Transverse colon (tissue), 4 donors: Measurements from ENCODE around the gene FASN. TPM values are rescaled to one million over a fixed set of nuclear protein-coding genes. Genes with fewer than 3 reads are reported as not detected.
A peak's percentile ranks its signal among the peaks of the same experiment; 100 is the strongest.
"Not testable (repeated sequence)": the region's sequence is repeated elsewhere in the genome, so short reads cannot be mapped to it uniquely, and the experiment has no call there.

Experiments used
- DNase-seq: peaks from one replicate; pipeline ENCODE4 v3.0.0-alpha.2; 2019
- H3K27ac ChIP-seq, 4 donors: fragments of 200-600 bp; sonication (generic); 2 replicates each; pipeline ENCODE4 v1.5.1; 2016 to 2018; ENCODE audit warnings: inconsistent platforms in 4 of 4
- H3K27me3 ChIP-seq: fragments of 200-600 bp; sonication (generic); 2 replicates; pipeline ENCODE4 v1.5.1; 2017; ENCODE audit warnings: inconsistent platforms
- H3K36me3 ChIP-seq, 4 donors: fragments of 200-600 bp; sonication (generic); 2 replicates each; pipeline ENCODE4 v1.5.1; 2017 to 2019; ENCODE audit warnings: inconsistent platforms in 4 of 4
- H3K4me1 ChIP-seq, 4 donors: fragments of 200-600 bp; sonication (generic); 2 replicates each; pipeline ENCODE4 v1.5.1; 2017 to 2020; ENCODE audit warnings: inconsistent platforms in 4 of 4
- H3K4me3 ChIP-seq, 4 donors: fragments of 200-600 bp; sonication (generic); 1 replicate in 1 of 4; 2 replicates in 3 of 4; pipeline versions ENCODE4 v1.5.1 to v1.6.1; 2017 to 2019; ENCODE audit warnings: inconsistent platforms in 4 of 4
- H3K9me3 ChIP-seq, 2 donors: fragments of 200-600 bp; sonication (generic); 2 replicates each; pipeline ENCODE4 v1.5.1; 2017 to 2019; ENCODE audit warnings: inconsistent platforms in 2 of 2
- CTCF ChIP-seq, 5 experiments: fragments of 200-600 bp in 3 of 5; fragments of 450-650 bp in 2 of 5; sonication (generic) in 3 of 5; IDR thresholded peaks; 1 replicate in 2 of 5; 2 replicates in 3 of 5; pipeline ENCODE4 v1.5.1; 2016 to 2017; ENCODE audit warnings: antibody characterized with exemption in 5 of 5, inconsistent platforms in 3 of 5, mild to moderate bottlenecking in 2 of 5, moderate library complexity in 1 of 5
- EP300 ChIP-seq: sonication (generic); formaldehyde crosslinking; IDR thresholded peaks from one replicate; pipeline ENCODE4 v1.6.1; 2017; ENCODE audit warnings: antibody characterized with exemption, low read depth
- POLR2A ChIP-seq: fragments of 450-650 bp; IDR thresholded peaks from one replicate; pipeline ENCODE4 v1.6.1; 2016; ENCODE audit warnings: antibody characterized with exemption, mild to moderate bottlenecking, moderate library complexity
- POLR2AphosphoS5 ChIP-seq, 3 donors: sonication (generic); formaldehyde crosslinking; IDR thresholded peaks; one replicate each; pipeline ENCODE4 v1.6.1; 2016; ENCODE audit warnings: antibody characterized with exemption in 3 of 3
- WGBS, 2 donors: methylation state at CpG; one replicate each; pipeline ENCODE4 v1.1.5; 2018; ENCODE audit warnings: low coverage in 1 of 2; 5-methylcytosine and 5-hydroxymethylcytosine counted together
- in situ Hi-C, 4 donors: fragments of 200-750 bp; cut with MboI; loops; one replicate each; pipeline versions ENCODE4 v1.15.0 to v1.15.1; 2017; ENCODE audit warnings: low sequenced_read_pairs in 3 of 4, low pct_ligation_motif_present in 1 of 4, low pct_unique_long_range_greater_than_20kb in 1 of 4
- intact Hi-C: fragments of 100-400 bp; cut with DNase I; formaldehyde crosslinking; loops from one replicate; pipeline ENCODE4 v1.15.1; 2023; ENCODE audit warnings: low total_unique reads
- total RNA-seq, 4 donors: library from RNA; depleted of rRNA; stranded (reverse); fragments of >200 nt; gene quantifications; one replicate each; pipeline ENCODE4 v1.1.0, GENCODE V29; 2016

Gene FASN
- total RNA-seq, 4 donors from 2014 or later, result 25.1 to 185 (median 99.4) TPM

DNA sequence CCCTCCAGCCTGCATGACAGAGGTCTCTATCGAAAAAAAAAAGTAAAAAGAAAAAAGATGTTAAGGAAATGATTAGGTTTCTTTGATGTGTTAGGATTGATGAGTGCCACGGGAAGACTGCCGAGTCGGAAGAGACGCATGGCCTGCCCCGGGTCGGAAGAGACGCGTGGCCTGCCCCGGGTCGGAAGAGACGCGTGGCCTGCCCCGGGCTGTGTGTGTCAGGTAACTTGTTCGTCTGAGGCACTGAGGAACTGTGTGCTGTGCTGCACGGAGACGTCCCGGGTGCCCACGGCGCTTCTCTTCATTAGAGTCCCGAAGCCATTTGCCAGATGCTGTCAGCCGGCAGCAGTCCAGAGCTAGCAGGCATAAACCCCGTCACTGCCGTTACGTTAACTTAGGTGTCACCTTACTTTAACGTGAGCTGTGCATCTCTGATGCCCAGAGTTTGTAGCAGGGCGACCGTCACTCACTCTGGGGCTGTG, 40.5 kb upstream of the FASN start:
- no peak overlapping the region for H3K4me3 ChIP-seq
- intact Hi-C loops, result no loop called here
- TF ChIP-seq POLR2A, result no peak
- no peak for TF ChIP-seq EP300
- TF ChIP-seq POLR2AphosphoS5 (IDR thresholded peaks at IDR 0.05), result no peak
- no peak for TF ChIP-seq CTCF (IDR thresholded peaks at IDR 0.05)
- no peak overlapping the region for H3K27ac ChIP-seq
- DNase-seq, result no peak
- no peaks in the 10 kb centered on the region for H3K27me3 ChIP-seq
- H3K9me3 ChIP-seq, result no peaks in the 10 kb centered on the region
- no peaks in the 10 kb centered on the region for H3K36me3 ChIP-seq
- WGBS, 2 donors, result 93 to 100% methylated on average over 1 to 28 of the region's 28 CpGs
- in situ Hi-C loops, result no loop called here
- no peaks in the 10 kb centered on the region for H3K4me1 ChIP-seq

GRCh38 chr17:82134101-82134500, 36.1 kb upstream of the FASN start:
- in situ Hi-C loops, result no loop called here
- DNase-seq, result peak; percentile 29

DNA sequence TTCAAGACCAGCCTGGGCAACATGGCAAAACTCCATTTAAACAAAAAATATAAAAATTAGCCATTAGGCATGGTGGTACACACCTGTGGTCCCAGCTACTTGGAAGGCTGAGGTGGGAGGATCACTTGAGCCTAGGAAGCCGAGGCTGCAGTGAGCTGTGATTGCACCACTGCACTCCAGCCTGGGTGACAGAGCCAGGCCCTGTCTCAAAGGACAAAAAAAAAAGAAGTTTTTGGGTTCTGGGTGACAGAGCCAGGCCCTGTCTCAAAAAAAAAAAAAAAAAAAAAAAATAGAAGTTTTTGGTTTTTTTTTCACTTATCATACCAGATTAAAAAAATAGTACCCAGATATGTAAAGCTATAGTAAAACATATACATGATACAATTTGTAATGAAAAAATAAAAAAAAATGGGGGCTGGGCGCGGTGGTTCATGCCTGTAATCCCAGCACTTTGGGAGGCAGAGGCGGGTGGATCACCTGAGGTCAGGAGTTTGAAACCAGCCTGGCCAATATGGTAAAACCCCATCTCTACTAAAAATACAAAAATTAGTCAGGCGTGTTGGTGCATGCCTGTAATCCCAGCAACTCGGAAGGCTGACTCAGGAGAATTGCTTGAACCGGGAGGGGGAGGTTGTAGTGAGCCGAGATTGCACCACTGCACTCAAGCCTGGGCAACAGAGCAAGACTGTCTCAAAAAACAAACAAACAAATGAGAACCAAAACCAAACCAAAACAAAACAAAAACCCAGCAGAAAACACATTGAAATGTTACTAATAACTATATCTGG, 35.3 kb upstream of the FASN start:
- H3K27me3 ChIP-seq, intact Hi-C loops, H3K4me3 ChIP-seq, H3K36me3 ChIP-seq, in situ Hi-C loops, H3K4me1 ChIP-seq, H3K9me3 ChIP-seq, DNase-seq: not testable (repeated sequence)
- H3K27ac ChIP-seq, result peak overlapping the region in 1 of 4 donors; percentile 52
- 87 to 91% methylated on average over 7 to 8 of the region's 8 CpGs for WGBS, 2 donors

More at GRCh38 chr17:82134101-82134500, 36.1 kb upstream of the FASN start:
- intact Hi-C loops, result no loop called here
- Histone ChIP-seq H3K4me3 (no peak overlapping the region), H3K4me1 (no peaks in the 10 kb centered on the region), H3K9me3 (no peaks in the 10 kb centered on the region), H3K27me3 (no peaks in the 10 kb centered on the region), H3K27ac (peak overlapping the region in 2 of 4 donors; percentile 29 to 59), H3K36me3 (no peaks in the 10 kb centered on the region)
- 81% methylated on average over 11 of the region's 11 CpGs; no CpG with 5 or more reads in 1 of the 2 donors for WGBS, 2 donors
- TF ChIP-seq EP300 (no peak), POLR2AphosphoS5 (IDR thresholded peaks at IDR 0.05) (peak in 1 of 3 donors; percentile 15)

GRCh38 chr17:82129095-82129494, 31.1 kb upstream of the FASN start:
- in situ Hi-C loops, result no loop called here
- DNase-seq, result no peak
- no peak for TF ChIP-seq EP300
- TF ChIP-seq POLR2A, result no peak
- no peak for TF ChIP-seq POLR2AphosphoS5 (IDR thresholded peaks at IDR 0.05)
- no peak for TF ChIP-seq CTCF (IDR thresholded peaks at IDR 0.05)
- no peaks in the 10 kb centered on the region for H3K36me3 ChIP-seq
- H3K4me1 ChIP-seq, result no peaks in the 10 kb centered on the region
- WGBS, 2 donors, result 94% methylated on average over 4 of the region's 4 CpGs; no CpG with 5 or more reads in 1 of the 2 donors
- H3K27ac ChIP-seq, result no peak overlapping the region
- no peaks in the 10 kb centered on the region for H3K27me3 ChIP-seq
- H3K9me3 ChIP-seq, result no peaks in the 10 kb centered on the region
- no peak overlapping the region for H3K4me3 ChIP-seq
- intact Hi-C loops, result no loop called here

DNA sequence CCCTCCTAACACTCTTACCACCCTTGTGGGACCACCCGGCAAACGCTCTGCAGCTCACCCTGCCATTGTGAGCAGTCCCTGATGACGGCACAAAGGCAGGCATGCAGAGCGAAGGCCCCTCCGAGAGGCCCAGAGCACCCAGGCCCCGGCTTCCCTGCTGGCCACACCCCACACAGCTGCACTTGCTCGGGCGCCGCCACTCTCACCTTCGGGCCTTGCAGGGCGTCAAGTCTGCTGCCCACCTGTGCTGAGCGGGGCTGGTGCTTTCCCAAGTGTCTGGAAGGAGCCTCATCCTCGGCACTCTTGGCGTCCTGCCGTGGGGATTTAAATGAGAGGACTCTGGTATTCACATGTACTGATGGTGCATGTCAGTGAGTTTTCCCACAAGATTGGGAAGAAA, 30.3 kb upstream of the FASN start:
- Histone ChIP-seq H3K36me3 (no peaks in the 10 kb centered on the region), H3K4me3 (no peak overlapping the region), H3K27me3 (no peaks in the 10 kb centered on the region), H3K27ac (no peak overlapping the region), H3K4me1 (no peaks in the 10 kb centered on the region), H3K9me3 (no peaks in the 10 kb centered on the region)
- no peak for DNase-seq
- in situ Hi-C loops (no loop called here), intact Hi-C loops (no loop called here)
- 86 to 93% methylated on average over 5 to 15 of the region's 15 CpGs for WGBS, 2 donors
- TF ChIP-seq POLR2A, result no peak
- TF ChIP-seq POLR2AphosphoS5 (IDR thresholded peaks at IDR 0.05), result no peak
- no peak for TF ChIP-seq EP300
- TF ChIP-seq CTCF (IDR thresholded peaks at IDR 0.05), result no peak
